Measurements from ENCODE around the gene APBB2.

- TF ChIP-seq CTCF (IDR thresholded peaks at IDR 0.05) (no peak), POLR2A (IDR thresholded peaks at IDR 0.05) (no peak)
Observed at GRCh38 chr4:40952672-40953071, 261.7 kb downstream of the APBB2 start.
